K562 (cell line): ENCODE data around the gene MBP. TPM values are rescaled to one million over a fixed set of nuclear protein-coding genes. Genes with fewer than 3 reads are reported as not detected.

ENCODE experiments used
- ATAC-seq: fragments of 200-7000 bp; cut with Tn5 transposase; 3 replicates; pipeline ENCODE4 v1.9.1; 2020; ENCODE audit warnings: moderate library complexity
- BruUV-seq: library from RNA; stranded (reverse); fragments of 400-500 nt; replicated peaks from 2 replicates; lab custom pipeline; 2021; lab: Mats Ljungman, UMichigan
- CTCF ChIA-PET: fragments of 300-600 bp; formaldehyde crosslinking; extraction: SDS; loops from one replicate; lab custom pipeline; 2021; ENCODE audit warnings: low intra/inter-chr PET ratio; lab: Yijun Ruan, JAX
- POLR2A ChIA-PET: fragments of 300-600, 350-650 bp; sonication (Branson Sonifier 250); formaldehyde crosslinking; extraction: SDS; loops from one replicate; lab custom pipeline; 2021; ENCODE audit warnings: antibody characterized with exemption, inconsistent platforms; lab: Yijun Ruan, JAX
- DNase-seq, 4 experiments: peaks; one replicate each; pipeline versions ENCODE4 v3.0.0 to v3.0.0-alpha.2; 2011 to 2018; ENCODE audit warnings: low spot score in 3 of 4, mixed read lengths in 3 of 4; ENCODE audit errors: extremely low read depth in 1 of 4
- FAIRE-seq: peaks from 2 replicates; lab custom pipeline; 2011; peaks lifted over from hg19 to GRCh38; lab: Jason Lieb, UNC
- H2AFZ ChIP-seq: 2 replicates; pipeline ENCODE4 v1.6.0; 2011; ENCODE audit warnings: low read depth, low read length, control low read depth, inconsistent platforms
- H3K27ac ChIP-seq: fragments of 200-600 bp; 3 replicates; pipeline ENCODE4 v1.8.0; 2011; ENCODE audit warnings: low read depth, mild to moderate bottlenecking, control low read depth, inconsistent platforms, low read length, moderate library complexity, mixed read lengths; ENCODE audit errors: extremely low read depth
- H3K27me3 ChIP-seq, 2 experiments: fragments of 300-600 bp in 1 of 2; 2 replicates in 1 of 2; 3 replicates in 1 of 2; pipeline versions ENCODE4 v1.6.0 to v1.8.0; 2011; ENCODE audit warnings: inconsistent platforms in 2 of 2, low read length in 2 of 2, mild to moderate bottlenecking in 1 of 2, mixed read lengths in 1 of 2, moderate library complexity in 1 of 2; ENCODE audit not compliant: control insufficient read depth in 2 of 2, insufficient read depth in 2 of 2
- H3K36me3 ChIP-seq: fragments of 300-600 bp; 3 replicates; pipeline ENCODE4 v1.8.0; 2011; ENCODE audit warnings: mild to moderate bottlenecking, low read length, inconsistent platforms; ENCODE audit not compliant: control insufficient read depth, insufficient read depth
- H3K4me1 ChIP-seq, 2 experiments: fragments of 200-600 bp in 1 of 2; replicated peaks in 1 of 2; 2 replicates in 1 of 2; 3 replicates in 1 of 2; pipeline versions ENCODE4 v1.5.1 to v1.8.0; 2011; ENCODE audit warnings: inconsistent platforms in 2 of 2, low read length in 2 of 2, mild to moderate bottlenecking in 1 of 2, mixed read lengths in 1 of 2, moderate library complexity in 1 of 2; ENCODE audit not compliant: control insufficient read depth in 2 of 2, insufficient read depth in 2 of 2
- H3K4me2 ChIP-seq: 2 replicates; pipeline ENCODE4 v1.6.1; 2011; ENCODE audit warnings: low read length, control low read depth, inconsistent platforms, mixed read lengths; ENCODE audit not compliant: insufficient read depth
- H3K4me3 ChIP-seq: fragments of 200-600 bp; sonication (generic), shearing (Covaris generic); 2 replicates; pipeline ENCODE4 v1.5.1; 2016; ENCODE audit warnings: control low read depth, inconsistent platforms
- H3K79me2 ChIP-seq: fragments of 200-600 bp; 3 replicates; pipeline ENCODE4 v1.8.0; 2011; ENCODE audit warnings: low read length, inconsistent platforms; ENCODE audit not compliant: control insufficient read depth, insufficient read depth
- H3K9ac ChIP-seq, 2 experiments: 2 replicates each; pipeline versions ENCODE4 v1.6.0 to v1.6.1; 2011; ENCODE audit warnings: low read depth in 2 of 2, low read length in 2 of 2, control low read depth in 1 of 2, inconsistent platforms in 1 of 2, mild to moderate bottlenecking in 1 of 2, mixed read lengths in 1 of 2; ENCODE audit not compliant: insufficient read depth in 1 of 2
- H3K9me1 ChIP-seq: one replicate; pipeline ENCODE4 v1.6.0; 2011; ENCODE audit warnings: inconsistent platforms, mild to moderate bottlenecking, low read length, moderate library complexity; ENCODE audit not compliant: control insufficient read depth, insufficient read depth
- H3K9me3 ChIP-seq: replicated peaks from 2 replicates; pipeline ENCODE4 v1.5.1; 2011; ENCODE audit warnings: low read depth, low read length, inconsistent platforms; ENCODE audit not compliant: control insufficient read depth, insufficient read depth
- H4K20me1 ChIP-seq: replicated peaks from 2 replicates; pipeline ENCODE4 v1.6.1; 2011; ENCODE audit warnings: low read length, inconsistent platforms, mixed read lengths; ENCODE audit not compliant: control insufficient read depth, insufficient read depth
- ETV1 ChIP-seq: fragments of 450-650 bp; conservative IDR thresholded peaks from 2 replicates; pipeline ENCODE4 v1.6.1; 2016; ENCODE audit warnings: missing genetic modification characterization, control low read depth, low read depth, missing compliant biosample characterization
- FOXJ3 ChIP-seq: sonication (generic); formaldehyde crosslinking; IDR thresholded peaks from 2 replicates; pipeline ENCODE4 v1.4.0; 2020; ENCODE audit warnings: mild to moderate bottlenecking, missing genetic modification reagents
- GATAD2B ChIP-seq: fragments of 450-650 bp; IDR thresholded peaks from 2 replicates; pipeline ENCODE4 v1.6.1; 2017; ENCODE audit warnings: mild to moderate bottlenecking, borderline replicate concordance
- NR2F6 ChIP-seq: fragments of 450-650 bp; formaldehyde crosslinking; IDR thresholded peaks from 2 replicates; pipeline ENCODE4 v1.4.0; 2020; ENCODE audit warnings: mild to moderate bottlenecking
- SNAPC5 ChIP-seq: fragments of 250-450 bp; sonication (Bioruptor Pico); IDR thresholded peaks from 2 replicates; pipeline ENCODE4 v1.8.0; 2021; ENCODE audit warnings: moderate library complexity, mild to moderate bottlenecking, inconsistent platforms
- ZC3H8 ChIP-seq: fragments of 450-650 bp; IDR thresholded peaks from 2 replicates; pipeline ENCODE4 v1.6.1; 2017
- ZNF384 ChIP-seq: IDR thresholded peaks from 2 replicates; pipeline ENCODE4 v1.6.1; 2012; ENCODE audit warnings: low read depth, low read length, improper control_type of control experiment
- ZNF695 ChIP-seq: fragments of 450-650 bp; formaldehyde crosslinking; IDR thresholded peaks from 2 replicates; pipeline ENCODE4 v1.4.0; 2020; ENCODE audit warnings: mild to moderate bottlenecking, moderate library complexity
- WGBS: fragments of 100-300 bp; shearing (Covaris generic); methylation state at CpG from one replicate; pipeline ENCODE4 v1.1.6; 2016; ENCODE audit warnings: low coverage, mixed read lengths; ENCODE audit not compliant: insufficient coverage; ENCODE audit errors: missing lambda C conversion rate; 5-methylcytosine and 5-hydroxymethylcytosine counted together
- in situ Hi-C: fragments of 300-500 bp; cut with MboI; formaldehyde crosslinking; loops from 4 replicates; pipeline ENCODE4 v1.15.0; 2018; ENCODE audit warnings: inconsistent platforms, mixed read lengths
- intact Hi-C: fragments of 100-400 bp; cut with micrococcal nuclease; formaldehyde crosslinking; loops from 2 replicates; pipeline ENCODE4 v1.14.2; 2022
- polyA plus RNA-seq, 8 experiments: library from polyadenylated mRNA; depleted of rRNA in 4 of 8; stranded (reverse) in 5 of 8; unstranded in 3 of 8; fragments of >200 nt; fragmentation: Nextera tagmentation in 2 of 8; fragmentation: Illumina TruSeq in 1 of 8; extraction: Ambion mirVana in 2 of 8; extraction: Trizol in 1 of 8; gene quantifications; 2 replicates each; pipeline versions ENCODE4 v1.2.1 to v1.2.3, GENCODE V29; 2011 to 2014; ENCODE audit warnings: inconsistent platforms in 1 of 8, missing spikeins in 1 of 8
- total RNA-seq, 7 experiments: library from RNA; depleted of rRNA in 6 of 7; stranded (reverse); fragments of >200 nt in 6 of 7; fragmentation: Illumina TruSeq in 2 of 7; extraction: Trizol in 2 of 7; gene quantifications; 2 replicates each; pipeline versions ENCODE4 v1.2.1 to v1.2.3, GENCODE V29; 2011 to 2021; ENCODE audit warnings: low replicate concordance in 1 of 7

The MBP gene
- total and polyA plus RNA-seq, 9 of the 15 experiments (the other 6 are each of a cell fraction or from before 2014, with no cell fraction given), result 0.09 TPM; not detected in 8

DNA sequence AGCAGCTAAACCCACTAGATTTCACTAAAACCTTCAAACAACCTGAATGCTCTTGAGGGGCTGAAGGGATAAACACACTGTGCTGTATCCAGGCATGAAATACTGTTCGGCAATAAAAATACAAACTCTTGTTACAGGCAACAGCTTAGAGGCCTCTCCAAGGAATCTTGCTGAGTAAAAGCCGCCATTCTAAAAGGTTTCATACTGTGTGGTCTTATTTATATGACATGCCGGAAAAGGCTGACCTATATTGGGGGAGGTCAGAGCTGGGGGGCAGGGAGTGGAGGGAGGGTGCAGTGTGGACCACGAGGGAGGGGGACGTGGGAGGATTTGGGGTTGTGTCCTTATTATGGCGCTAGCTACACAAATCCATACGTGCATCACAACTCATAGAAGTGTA is 136.2 kb downstream of the MBP start (continued):
- no peak for TF ChIP-seq ZNF384

DNA sequence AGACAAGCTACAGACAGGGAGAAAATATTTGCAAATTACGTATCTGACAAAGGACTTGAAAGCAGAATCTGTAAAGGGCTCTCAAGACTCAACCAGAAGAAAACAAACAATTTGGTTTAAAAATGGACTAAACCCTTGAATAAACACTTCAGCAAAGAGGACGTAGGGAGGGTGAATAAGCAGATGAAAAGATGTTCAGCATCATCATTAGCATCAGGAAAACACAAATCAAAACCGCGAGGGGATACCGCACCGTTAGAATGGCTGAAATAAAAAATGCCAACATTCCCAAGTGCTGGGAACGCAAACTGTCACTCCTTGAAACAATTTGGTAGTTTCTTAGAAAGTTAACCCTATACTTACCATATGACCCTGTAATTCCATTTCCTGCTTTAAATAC is 136.7 kb downstream of the MBP start:
- TF ChIP-seq GATAD2B (no peak), ZC3H8 (no peak), ETV1 (no peak), SNAPC5 (CRISPR knock-in tag) (no peak), NR2F6 (CRISPR knock-in tag) (no peak), ZNF695 (CRISPR knock-in tag) (no peak), FOXJ3 (CRISPR knock-in tag) (no peak)
- no peak overlapping the region for H2AFZ ChIP-seq
- H3K79me2 ChIP-seq, result no peaks in the 10 kb centered on the region
- FAIRE-seq, result no peak
- no peak for ATAC-seq
- H3K36me3 ChIP-seq, result no peaks in the 10 kb centered on the region
- H3K9me1 ChIP-seq, result no peaks in the 10 kb centered on the region
- H3K4me2 ChIP-seq, result no peak overlapping the region
- intact Hi-C loops (no loop called here), in situ Hi-C loops (no loop called here)
- no peaks in the 10 kb centered on the region for H3K9me3 ChIP-seq
- H3K9ac ChIP-seq, result no peak overlapping the region
- POLR2A ChIA-PET, result no interaction called here
- no peak for DNase-seq
- H4K20me1 ChIP-seq, result no peaks in the 10 kb centered on the region
- no TSS peak for BruUV-seq
- H3K4me3 ChIP-seq, result no peak overlapping the region
- H3K27me3 ChIP-seq, result peaks cover 16 to 50% of the 10 kb centered on the region in 2 experiments; a peak in 3 of 5 replicates
- H3K4me1 ChIP-seq, result no peaks in the 10 kb centered on the region; a peak in 1 of 5 replicates
- H3K27ac ChIP-seq, result no peak overlapping the region
- CTCF ChIA-PET, result no interaction called here
- 1% methylated on average over 6 of the region's 7 CpGs for WGBS
